ENCODE measurements around the gene MUC5AC. TPM values are rescaled to one million over a fixed set of nuclear protein-coding genes. Genes with fewer than 3 reads are reported as not detected.
"Not testable (repeated sequence)": the region's sequence is repeated elsewhere in the genome, so short reads cannot be mapped to it uniquely, and the experiment has no call there.

Gene MUC5AC
- total and polyA plus RNA-seq, 7 experiments from 2014 or later = not detected

DNA sequence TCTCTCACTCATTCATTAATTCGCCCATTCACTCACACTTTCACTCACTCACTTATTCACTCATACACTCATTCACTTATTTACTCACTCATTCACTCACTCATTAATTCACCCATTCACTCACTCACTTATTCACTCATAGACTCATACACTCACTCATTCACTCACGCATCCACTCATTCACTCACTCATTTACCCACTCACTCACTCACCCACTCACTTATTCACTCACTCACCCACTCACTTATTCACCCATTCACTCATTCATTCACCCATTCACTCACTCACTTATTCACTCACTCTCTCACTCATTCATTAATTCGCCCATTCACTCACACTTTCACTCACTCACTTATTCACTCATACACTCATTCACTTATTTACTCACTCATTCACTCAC is 3.1 kb upstream of the MUC5AC start:
- H3K27me3 ChIP-seq (ENCODE audit: control insufficient read depth in 2 of 2, insufficient read depth in 2 of 2, low read length in 2 of 2); H3K9me3 ChIP-seq (ENCODE audit: control insufficient read depth in 2 of 3, low read length in 3 of 3); H3K4me3 ChIP-seq (ENCODE audit: low read length); H3K27ac Mint-ChIP-seq; H3K27me3 Mint-ChIP-seq; H3K4me3 Mint-ChIP-seq; H3K36me3 Mint-ChIP-seq; intact Hi-C loops (cut with micrococcal nuclease); ATAC-seq; H3K9me3 Mint-ChIP-seq; H3K4me1 ChIP-seq (ENCODE audit: control insufficient read depth in 2 of 2, insufficient read depth in 2 of 2, low read length in 2 of 2); H3K4me1 Mint-ChIP-seq; DNase-seq; H3K36me3 ChIP-seq (ENCODE audit: control insufficient read depth in 2 of 3, insufficient read depth in 3 of 3, low read length in 3 of 3); POLR2A ChIA-PET; CTCF ChIA-PET; H3K27ac ChIP-seq (ENCODE audit: low read depth, low read length): not testable (repeated sequence)

DNA sequence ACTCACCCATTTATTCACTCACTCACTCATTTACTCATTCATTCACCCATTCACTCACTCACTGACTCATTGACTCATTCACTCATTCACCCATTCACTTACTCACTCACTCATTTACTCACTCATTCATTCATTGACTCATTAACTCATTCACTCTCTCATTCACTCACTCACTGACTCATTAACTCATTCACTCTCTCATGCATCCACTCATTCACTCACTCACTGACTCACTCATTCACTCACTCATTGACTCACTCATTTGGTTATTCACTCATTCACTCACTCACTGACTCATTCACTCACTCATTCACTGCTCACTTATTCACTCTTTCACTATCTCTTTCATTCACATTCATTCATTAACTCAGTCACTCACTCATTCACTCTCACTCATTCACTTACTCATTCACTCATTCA is 2.5 kb upstream of the MUC5AC start:
- ChIA-PET CTCF (no interaction called here), POLR2A (no interaction called here)
- Mint-ChIP-seq H3K27me3 (peaks cover 0 to 6% (median 5%) of the 10 kb centered on the region in 5 donors), H3K27ac (no peak overlapping the region), H3K4me3 (no peak overlapping the region), H3K4me1 (peaks cover 0 to 4% (median 0%) of the 10 kb centered on the region in 7 donors), H3K36me3 (no peaks in the 10 kb centered on the region), H3K9me3 (peaks cover 0 to 2% (median 0%) of the 10 kb centered on the region in 11 donors)
- no peak overlapping the region for H3K4me3 ChIP-seq (ENCODE audit: low read length)
- no peaks in the 10 kb centered on the region for H3K4me1 ChIP-seq (ENCODE audit: control insufficient read depth in 2 of 2, insufficient read depth in 2 of 2, low read length in 2 of 2)
- ATAC-seq (no peak), DNase-seq (no peak)
- H3K27ac ChIP-seq (ENCODE audit: low read depth, low read length) = no peak overlapping the region
- H3K9me3 ChIP-seq (ENCODE audit: control insufficient read depth in 2 of 3, low read length in 3 of 3) = no peaks in the 10 kb centered on the region
- intact Hi-C loops (cut with micrococcal nuclease) = no loop called here
- H3K36me3 ChIP-seq (ENCODE audit: control insufficient read depth in 2 of 3, insufficient read depth in 3 of 3, low read length in 3 of 3) = no peaks in the 10 kb centered on the region
- H3K27me3 ChIP-seq (ENCODE audit: control insufficient read depth in 2 of 2, insufficient read depth in 2 of 2, low read length in 2 of 2) = no peaks in the 10 kb centered on the region

DNA sequence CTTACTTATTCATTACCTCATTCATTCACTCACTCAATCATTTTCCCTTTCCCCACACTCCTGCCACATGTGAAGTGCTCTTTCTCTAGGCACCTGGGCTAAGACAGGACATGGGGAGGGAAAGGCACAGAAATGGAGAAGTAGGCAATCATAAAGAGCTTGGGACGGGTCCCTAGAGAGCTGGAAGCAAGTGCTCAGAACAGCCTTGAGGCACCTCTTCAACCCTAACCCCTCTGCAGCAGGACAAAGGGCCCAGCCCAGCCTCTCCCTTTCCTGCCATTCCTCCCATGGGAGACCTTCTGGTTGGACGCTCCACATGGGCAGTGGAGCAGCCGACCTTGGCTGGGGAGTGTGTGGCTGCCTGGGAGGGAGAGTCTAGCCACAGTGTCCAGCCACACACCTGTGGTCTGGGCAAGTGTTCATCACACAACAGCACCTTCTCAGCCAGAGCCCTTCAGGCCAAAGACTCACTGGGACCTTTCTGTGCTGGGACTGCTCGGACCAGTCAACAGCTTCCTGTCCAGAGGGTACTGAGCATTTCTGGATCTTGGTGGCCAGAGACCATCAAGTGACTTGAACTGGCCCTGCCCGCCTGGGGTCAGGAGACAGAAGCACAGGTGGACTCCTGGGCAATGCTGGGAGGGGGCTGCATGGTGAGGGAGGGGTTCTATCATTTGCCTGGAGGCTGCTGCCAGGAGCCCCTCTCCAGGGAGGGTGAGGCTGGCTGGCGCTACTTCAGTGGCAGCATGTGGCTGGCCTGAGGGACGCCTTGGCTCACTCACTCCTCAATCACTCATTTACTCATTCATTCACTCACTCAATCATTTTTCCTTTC is 1.0 kb upstream of the MUC5AC start:
- H3K27me3 ChIP-seq (ENCODE audit: control insufficient read depth in 2 of 2, insufficient read depth in 2 of 2, low read length in 2 of 2) = no peaks in the 10 kb centered on the region
- no peak for ATAC-seq
- CTCF ChIA-PET = no interaction called here
- no peaks in the 10 kb centered on the region for H3K36me3 ChIP-seq (ENCODE audit: control insufficient read depth in 2 of 3, insufficient read depth in 3 of 3, low read length in 3 of 3)
- Mint-ChIP-seq H3K36me3 (no peaks in the 10 kb centered on the region), H3K27ac (no peak overlapping the region), H3K4me3 (no peak overlapping the region), H3K9me3 (peaks cover 0 to 2% (median 0%) of the 10 kb centered on the region in 11 donors), H3K27me3 (no peaks in the 10 kb centered on the region), H3K4me1 (no peaks in the 10 kb centered on the region)
- no peak overlapping the region for H3K27ac ChIP-seq (ENCODE audit: low read depth, low read length)
- no peaks in the 10 kb centered on the region for H3K4me1 ChIP-seq (ENCODE audit: control insufficient read depth in 2 of 2, insufficient read depth in 2 of 2, low read length in 2 of 2)
- intact Hi-C loops (cut with micrococcal nuclease) = no loop called here
- no peak for DNase-seq
- no peak overlapping the region for H3K4me3 ChIP-seq (ENCODE audit: low read length)
- POLR2A ChIA-PET = no interaction called here
- no peaks in the 10 kb centered on the region for H3K9me3 ChIP-seq (ENCODE audit: control insufficient read depth in 2 of 3, low read length in 3 of 3)

DNA sequence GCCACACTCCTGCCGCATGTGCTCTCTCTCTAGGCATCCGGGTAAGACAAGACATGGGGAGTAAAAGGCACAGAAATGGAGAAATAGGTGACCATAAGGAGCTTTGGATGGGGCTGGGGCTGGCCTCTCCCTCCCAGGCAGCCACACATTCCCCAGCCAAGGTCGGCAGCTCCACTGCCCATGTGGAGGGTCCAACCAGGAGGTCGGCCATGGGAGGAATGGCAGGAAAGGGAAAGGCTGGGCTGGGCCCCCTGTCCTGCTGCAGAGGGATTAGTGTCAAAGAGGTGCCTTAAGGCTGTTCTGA is 460 bp upstream of the MUC5AC start:
- no peak overlapping the region for H3K4me3 Mint-ChIP-seq
- no peaks in the 10 kb centered on the region for H3K36me3 Mint-ChIP-seq
- Histone ChIP-seq H3K9me3 (ENCODE audit: control insufficient read depth in 2 of 3, low read length in 3 of 3) (no peaks in the 10 kb centered on the region), H3K27me3 (ENCODE audit: control insufficient read depth in 2 of 2, insufficient read depth in 2 of 2, low read length in 2 of 2) (no peaks in the 10 kb centered on the region), H3K4me1 (ENCODE audit: control insufficient read depth in 2 of 2, insufficient read depth in 2 of 2, low read length in 2 of 2) (no peaks in the 10 kb centered on the region), H3K27ac (ENCODE audit: low read depth, low read length) (no peak overlapping the region), H3K36me3 (ENCODE audit: control insufficient read depth in 2 of 3, insufficient read depth in 3 of 3, low read length in 3 of 3) (no peaks in the 10 kb centered on the region), H3K4me3 (ENCODE audit: low read length) (no peak overlapping the region)
- no peak overlapping the region for H3K27ac Mint-ChIP-seq
- H3K27me3 Mint-ChIP-seq = no peaks in the 10 kb centered on the region
- H3K9me3 Mint-ChIP-seq = peaks cover 0 to 2% (median 0%) of the 10 kb centered on the region in 11 donors
- POLR2A ChIA-PET = no interaction called here
- DNase-seq = no peak
- no peak for ATAC-seq
- intact Hi-C loops (cut with micrococcal nuclease) = no loop called here
- CTCF ChIA-PET = no interaction called here
- H3K4me1 Mint-ChIP-seq = no peaks in the 10 kb centered on the region

DNA sequence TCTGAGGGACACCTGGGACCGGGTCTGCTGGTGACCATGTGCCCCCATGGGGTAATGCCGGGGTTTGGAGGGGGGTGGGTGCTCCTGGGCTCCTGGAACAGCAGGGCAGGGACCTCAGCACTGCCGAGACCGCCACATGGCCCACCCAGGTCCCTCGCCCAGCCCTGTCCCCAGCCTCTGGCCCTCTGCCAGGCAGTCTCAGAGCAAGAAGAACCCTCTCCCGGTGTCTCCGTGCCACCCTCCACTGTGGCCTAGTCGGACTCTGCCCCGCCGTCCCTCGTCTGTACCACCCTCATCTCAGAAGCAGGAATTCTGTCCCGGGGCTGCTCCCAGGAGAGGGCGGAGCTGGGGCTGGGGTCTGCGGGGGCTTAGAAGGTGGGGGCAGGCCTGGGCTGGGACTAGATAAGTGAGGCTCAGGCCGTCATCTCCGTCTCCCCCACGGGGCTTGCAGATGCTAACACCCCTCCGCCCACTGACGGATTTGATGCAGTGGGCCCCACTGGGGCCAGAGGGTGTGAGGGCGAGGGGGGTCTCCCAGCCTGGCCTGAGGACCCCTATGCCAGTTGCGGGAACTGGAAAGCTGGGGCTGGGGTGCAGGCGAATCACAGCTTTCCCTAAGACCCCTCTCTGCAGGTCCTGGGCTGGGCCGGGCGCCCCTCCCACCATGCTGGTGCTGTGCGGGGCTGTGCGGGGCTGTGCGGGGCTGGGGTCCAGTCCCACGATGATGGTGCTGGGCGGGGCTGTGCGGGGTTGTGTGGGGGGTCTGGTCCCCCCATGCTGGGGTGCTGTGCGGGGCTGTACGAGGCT is 1.1 kb downstream of the MUC5AC start:
- Mint-ChIP-seq H3K4me1 (no peaks in the 10 kb centered on the region), H3K9me3 (peaks cover 0 to 2% (median 0%) of the 10 kb centered on the region in 11 donors), H3K4me3 (no peak overlapping the region), H3K36me3 (no peaks in the 10 kb centered on the region), H3K27me3 (peaks cover 0 to 5% (median 0%) of the 10 kb centered on the region in 5 donors), H3K27ac (no peak overlapping the region)
- POLR2A ChIA-PET = no interaction called here
- no peak for ATAC-seq
- CTCF ChIA-PET = no interaction called here
- Histone ChIP-seq H3K9me3 (ENCODE audit: control insufficient read depth in 2 of 3, low read length in 3 of 3) (no peaks in the 10 kb centered on the region), H3K27ac (ENCODE audit: low read depth, low read length) (no peak overlapping the region), H3K27me3 (ENCODE audit: control insufficient read depth in 2 of 2, insufficient read depth in 2 of 2, low read length in 2 of 2) (peaks cover 0 to 2% of the 10 kb centered on the region in 2 donors), H3K4me3 (ENCODE audit: low read length) (no peak overlapping the region), H3K36me3 (ENCODE audit: control insufficient read depth in 2 of 3, insufficient read depth in 3 of 3, low read length in 3 of 3) (no peaks in the 10 kb centered on the region), H3K4me1 (ENCODE audit: control insufficient read depth in 2 of 2, insufficient read depth in 2 of 2, low read length in 2 of 2) (no peaks in the 10 kb centered on the region)
- intact Hi-C loops (cut with micrococcal nuclease) = no loop called here
- no peak for DNase-seq

DNA sequence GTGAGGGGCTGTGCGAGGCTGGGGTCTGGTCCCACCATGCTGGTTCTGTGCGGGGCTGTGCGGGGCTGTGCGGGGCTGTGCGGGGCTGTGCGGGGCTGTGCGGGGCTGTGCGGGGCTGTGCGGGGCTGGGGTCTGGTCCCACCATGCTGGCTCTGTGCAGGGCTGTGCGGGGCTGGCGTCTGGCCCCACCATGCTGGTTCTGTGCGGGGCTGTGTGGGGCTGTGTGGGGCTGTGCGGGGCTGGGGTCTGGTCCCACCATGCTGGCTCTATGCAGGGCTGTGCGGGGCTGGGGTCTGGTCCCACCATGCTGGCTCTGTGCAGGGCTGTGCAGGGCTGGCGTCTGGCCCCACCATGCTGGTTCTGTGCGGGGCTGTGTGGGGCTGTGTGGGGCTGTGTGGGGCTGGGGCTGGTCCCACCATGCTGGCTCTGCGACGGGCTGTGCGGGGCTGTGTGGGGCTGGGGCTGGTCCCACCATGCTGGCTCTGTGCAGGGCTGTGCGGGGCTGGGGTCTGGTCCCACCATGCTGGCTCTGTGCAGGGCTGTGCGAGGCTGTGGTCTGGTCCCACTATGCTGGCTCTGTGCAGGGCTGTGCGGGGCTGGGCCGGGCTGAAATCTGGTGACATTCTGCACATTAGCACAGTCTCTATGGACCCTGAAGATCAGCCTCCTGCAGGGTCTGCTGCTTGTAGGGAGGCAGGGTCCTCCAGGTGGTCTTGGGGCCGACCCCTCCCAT is 1.9 kb downstream of the MUC5AC start:
- H3K27ac ChIP-seq (ENCODE audit: low read depth, low read length); H3K9me3 ChIP-seq (ENCODE audit: control insufficient read depth in 2 of 3, low read length in 3 of 3); intact Hi-C loops (cut with micrococcal nuclease); H3K4me3 ChIP-seq (ENCODE audit: low read length); H3K4me1 ChIP-seq (ENCODE audit: control insufficient read depth in 2 of 2, insufficient read depth in 2 of 2, low read length in 2 of 2); CTCF ChIA-PET; H3K27me3 Mint-ChIP-seq; H3K9me3 Mint-ChIP-seq; H3K4me3 Mint-ChIP-seq; H3K27me3 ChIP-seq (ENCODE audit: control insufficient read depth in 2 of 2, insufficient read depth in 2 of 2, low read length in 2 of 2); DNase-seq; H3K36me3 Mint-ChIP-seq; H3K27ac Mint-ChIP-seq; ATAC-seq; POLR2A ChIA-PET; H3K4me1 Mint-ChIP-seq; H3K36me3 ChIP-seq (ENCODE audit: control insufficient read depth in 2 of 3, insufficient read depth in 3 of 3, low read length in 3 of 3): not testable (repeated sequence)

All from naive thymus-derived CD4-positive, alpha-beta T cell (primary cell).